Activated CD8-positive, alpha-beta memory T cell treated with anti-CD3 and anti-CD28 coated beads, Interleukin-2, amount 50 U/mL, for 48 hours (primary cell): ENCODE measurements around the gene FHAD1.
A peak's percentile ranks its signal among the peaks of the same experiment; 100 is the strongest.

Source experiments
- DNase-seq: peaks from one replicate; pipeline ENCODE4 v3.0.0-alpha.2; 2020

The FHAD1 gene

GRCh38 chr1:15246960-15247614 lies at the start of gene FHAD1:
FHAD1 (plus strand) TSS chr1:15247223; CDS start chr1:15251785, 4,562 bp downstream.
- DNase-seq, result peak; percentile 74

- DNase-seq, result no peak
Measured at GRCh38 chr1:15197591-15198447, 49.2 kb upstream of the FHAD1 start.

GRCh38 chr1:15198684-15199083 lies 48.3 kb upstream of the FHAD1 start:
- no peak for DNase-seq

- no peak for DNase-seq
Measured at GRCh38 chr1:15201221-15201620, 45.8 kb upstream of the FHAD1 start.

- no peak for DNase-seq
Measured at GRCh38 chr1:15201849-15202551, 45.0 kb upstream of the FHAD1 start.

- DNase-seq, result no peak
Measured at GRCh38 chr1:15204931-15205330, 42.1 kb upstream of the FHAD1 start.

- no peak for DNase-seq
Measured at GRCh38 chr1:15205586-15206346, 41.3 kb upstream of the FHAD1 start.

- DNase-seq, result no peak
Measured at GRCh38 chr1:15206418-15207030, 40.5 kb upstream of the FHAD1 start.

GRCh38 chr1:15207031-15207828 lies 39.8 kb upstream of the FHAD1 start:
- DNase-seq, result no peak

GRCh38 chr1:15207829-15208429 lies 39.1 kb upstream of the FHAD1 start:
- DNase-seq, result no peak

- DNase-seq, result no peak
Measured at GRCh38 chr1:15210651-15211375, 36.2 kb upstream of the FHAD1 start.

GRCh38 chr1:15211424-15211823 lies 35.6 kb upstream of the FHAD1 start:
- no peak for DNase-seq

- no peak for DNase-seq
Measured at GRCh38 chr1:15212216-15212953, 34.6 kb upstream of the FHAD1 start.

- no peak for DNase-seq
Measured at GRCh38 chr1:15212954-15213291, 34.1 kb upstream of the FHAD1 start.

- no peak for DNase-seq
Measured at GRCh38 chr1:15213341-15213821, 33.6 kb upstream of the FHAD1 start.

- no peak for DNase-seq
Measured at GRCh38 chr1:15214527-15214926, 32.5 kb upstream of the FHAD1 start.

GRCh38 chr1:15215116-15215515 lies 31.9 kb upstream of the FHAD1 start:
- DNase-seq, result no peak

- DNase-seq, result no peak
Measured at GRCh38 chr1:15217654-15218053, 29.4 kb upstream of the FHAD1 start.
